HCT116 (cell line): ENCODE measurements around the gene CACNA1F. TPM values are rescaled to one million over a fixed set of nuclear protein-coding genes. Genes with fewer than 3 reads are reported as not detected.

Experiments used
- ATAC-seq: fragments of 200-7000 bp; cut with Tn5 transposase; 2 replicates; pipeline ENCODE4 v1.9.1; 2020; ENCODE audit warnings: mild to moderate bottlenecking, moderate library complexity
- BruUV-seq: library from RNA; stranded (reverse); fragments of 400-500 nt; replicated peaks from 2 replicates; lab custom pipeline; 2021; lab: Mats Ljungman, UMichigan
- CTCF ChIA-PET: fragments of 300-600 bp; sonication (Branson Sonifier 250); formaldehyde crosslinking; loops from one replicate; lab custom pipeline; 2021; ENCODE audit warnings: antibody characterized with exemption; lab: Charles Lee
- POLR2A ChIA-PET: fragments of 300-600, 350-600 bp; sonication (Branson Sonifier 250); formaldehyde crosslinking; loops from one replicate; lab custom pipeline; 2021; ENCODE audit warnings: antibody characterized with exemption; lab: Charles Lee
- RAD21 ChIA-PET, 2 experiments: fragments of 300-600 bp; sonication (Branson Sonifier 250); formaldehyde crosslinking; loops; one replicate each; lab custom pipeline; 2023; ENCODE audit warnings: low total read pairs in 2 of 2; ENCODE audit not compliant: uncharacterized antibody in 2 of 2, unreplicated experiment in 2 of 2, low non-redundant PET in 1 of 2; lab: Charles Lee
- DNase-seq: peaks from one replicate; pipeline ENCODE4 v3.0.0-alpha.2; 2010; ENCODE audit warnings: low read depth, low spot score
- H2AFZ ChIP-seq: fragments of 200-600 bp; shearing (Covaris generic), sonication (generic); 2 replicates; pipeline ENCODE4 v1.6.1; 2017; ENCODE audit warnings: low read depth, mixed run types, mixed read lengths, antibody characterized with exemption, low read length; ENCODE audit not compliant: poor library complexity, severe bottlenecking
- H3K27ac ChIP-seq: 2 replicates; pipeline ENCODE4 v1.5.1; 2012; ENCODE audit warnings: low read depth, low read length
- H3K27me3 ChIP-seq: fragments of 200-600 bp; sonication (generic); 2 replicates; pipeline ENCODE4 v1.6.1; 2016; ENCODE audit warnings: mixed run types, low read length, mixed read lengths; ENCODE audit not compliant: insufficient read depth
- H3K36me3 ChIP-seq, 2 experiments: fragments of 200-500 bp in 1 of 2; fragments of 200-600 bp in 1 of 2; sonication (Bioruptor generic) in 1 of 2; sonication (generic) in 1 of 2; 2 replicates each; pipeline versions ENCODE4 v1.5.1 to v1.6.1; 2014 to 2016; ENCODE audit warnings: low read length in 2 of 2, inconsistent platforms in 1 of 2, mixed read lengths in 1 of 2, mixed run types in 1 of 2; ENCODE audit not compliant: insufficient read depth in 2 of 2, control insufficient read depth in 1 of 2
- H3K4me1 ChIP-seq, 2 experiments: fragments of 200-600 bp in 1 of 2; sonication (generic) in 1 of 2; 2 replicates each; pipeline versions ENCODE4 v1.5.1 to v1.6.1; 2012 to 2017; ENCODE audit warnings: low read length in 2 of 2, inconsistent platforms in 1 of 2, mild to moderate bottlenecking in 1 of 2, mixed read lengths in 1 of 2, mixed run types in 1 of 2, moderate library complexity in 1 of 2; ENCODE audit not compliant: insufficient read depth in 2 of 2, control insufficient read depth in 1 of 2
- H3K4me2 ChIP-seq: fragments of 200-600 bp; sonication (generic); 2 replicates; pipeline ENCODE4 v1.6.1; 2017; ENCODE audit warnings: mixed run types, low read length, mixed read lengths
- H3K4me3 ChIP-seq, 2 experiments: fragments of 200-600 bp in 1 of 2; sonication (generic) in 1 of 2; replicated peaks in 1 of 2; 2 replicates each; pipeline ENCODE4 v1.5.1; 2011 to 2016; ENCODE audit warnings: low read length in 2 of 2, control low read depth in 1 of 2, low read depth in 1 of 2, mild to moderate bottlenecking in 1 of 2, mixed read lengths in 1 of 2, mixed run types in 1 of 2
- H3K79me2 ChIP-seq: fragments of 200-600 bp; sonication (generic); 2 replicates; pipeline ENCODE4 v1.6.1; 2017; ENCODE audit warnings: mild to moderate bottlenecking, mixed run types, low read length, moderate library complexity, mixed read lengths; ENCODE audit not compliant: insufficient read depth
- H3K9ac ChIP-seq: fragments of 200-600 bp; sonication (generic); 2 replicates; pipeline ENCODE4 v1.6.1; 2016; ENCODE audit warnings: low read length, mixed read lengths
- H3K9me2 ChIP-seq: fragments of 200-600 bp; sonication (generic), shearing (Covaris generic); 2 replicates; pipeline ENCODE4 v1.6.1; 2017; ENCODE audit warnings: mixed run types, mild to moderate bottlenecking, moderate library complexity; ENCODE audit not compliant: insufficient read depth
- H3K9me3 ChIP-seq, 2 experiments: fragments of 200-500 bp in 1 of 2; fragments of 200-600 bp in 1 of 2; sonication (Bioruptor generic) in 1 of 2; sonication (generic) in 1 of 2; 2 replicates each; pipeline ENCODE4 v1.6.1; 2014 to 2017; ENCODE audit warnings: low read length in 2 of 2, mixed read lengths in 2 of 2, inconsistent platforms in 1 of 2, low read depth in 1 of 2, mild to moderate bottlenecking in 1 of 2, mixed run types in 1 of 2, moderate library complexity in 1 of 2; ENCODE audit not compliant: control insufficient read depth in 1 of 2, insufficient read depth in 1 of 2
- H4K20me1 ChIP-seq: fragments of 200-600 bp; sonication (generic), shearing (Covaris generic); 2 replicates; pipeline ENCODE4 v1.6.1; 2017; ENCODE audit warnings: mixed run types, mild to moderate bottlenecking, moderate library complexity; ENCODE audit not compliant: insufficient read depth
- FOSL1 ChIP-seq: IDR thresholded peaks from 2 replicates; pipeline ENCODE4 v1.6.1; 2012; ENCODE audit warnings: low read depth
- JUND ChIP-seq: IDR thresholded peaks from 2 replicates; pipeline ENCODE4 v1.6.1; 2012
- POLR2A ChIP-seq: IDR thresholded peaks from 2 replicates; pipeline ENCODE4 v1.7.0; 2011; ENCODE audit warnings: borderline replicate concordance; ENCODE audit not compliant: insufficient read depth, insufficient read length; ENCODE audit errors: extremely low read depth
- POLR2AphosphoS5 ChIP-seq: IDR thresholded peaks from 2 replicates; pipeline ENCODE4 v1.6.1; 2011; ENCODE audit warnings: mild to moderate bottlenecking, low read depth, low read length, moderate library complexity
- SP1 ChIP-seq: IDR thresholded peaks from 2 replicates; pipeline ENCODE4 v1.6.1; 2012; ENCODE audit warnings: low read depth
- TCF7L2 ChIP-seq: IDR thresholded peaks from 2 replicates; pipeline ENCODE4 v1.7.0; 2011; ENCODE audit warnings: borderline replicate concordance, inconsistent platforms; ENCODE audit not compliant: insufficient read depth, insufficient read length; ENCODE audit errors: extremely low read depth
- ZBTB33 ChIP-seq: IDR thresholded peaks from 2 replicates; pipeline ENCODE4 v1.6.1; 2011; ENCODE audit warnings: mild to moderate bottlenecking, low read length, moderate library complexity; ENCODE audit not compliant: insufficient replicate concordance; ENCODE audit errors: extremely low read depth
- intact Hi-C: fragments of 100-400 bp; cut with micrococcal nuclease; formaldehyde crosslinking; loops from 2 replicates; pipeline ENCODE4 v1.10.0; 2022
- total RNA-seq: library from RNA; stranded (reverse); gene quantifications from one replicate; pipeline ENCODE4 v1.2.1, GENCODE V29; 2021; ENCODE audit not compliant: unreplicated experiment

Gene CACNA1F
- total RNA-seq, 1 experiment from 2014 or later: not detected

- Histone ChIP-seq H3K27me3 (no peaks in the 10 kb centered on the region), H3K4me1 (peaks cover 8 to 27% of the 10 kb centered on the region in 2 experiments)
- TF ChIP-seq FOSL1: no peak
- TF ChIP-seq TCF7L2: no peak
- TF ChIP-seq POLR2A: no peak
- no peak for TF ChIP-seq SP1
- TF ChIP-seq ZBTB33: no peak
- TF ChIP-seq POLR2AphosphoS5: no peak
- TF ChIP-seq JUND: no peak
- TF ChIP-seq, all 23 proteins: peak for 0
- no peaks in the 10 kb centered on the region for H3K9me2 ChIP-seq
- RAD21 ChIA-PET: interaction anchor here in 1 of 2 experiments (0.7 kb wide), 1 partner anchor 62 kb away, joined by 3 read pairs; no protein-coding TSS in a partner anchor
- intact Hi-C loops: no loop called here
- POLR2A ChIA-PET: interaction anchor here (0.6 to 1.3 kb wide), 5 partner anchors 9 to 85 kb away, joined by 3 to 9 read pairs (median 4); partner anchors contain the start of gene PLP2
- peaks cover 24% of the 10 kb centered on the region for H3K79me2 ChIP-seq
- peak overlapping the region; percentile 31 to 71; a peak in 3 of 4 replicates for H3K4me3 ChIP-seq
- no peaks in the 10 kb centered on the region for H4K20me1 ChIP-seq
- CTCF ChIA-PET: interaction anchor here (0.9 to 1.4 kb wide), 4 partner anchors 9 to 28 kb away, joined by 3 to 8 read pairs (median 4); no protein-coding TSS in a partner anchor
- H3K9me3 ChIP-seq: no peaks in the 10 kb centered on the region
- H3K36me3 ChIP-seq: peaks cover 3 to 8% of the 10 kb centered on the region in 2 experiments; a peak in 3 of 4 replicates
- DNase-seq (no peak), ATAC-seq (no peak; the same call in 1 of the 2 replicates)
- BruUV-seq: no TSS peak
- peak overlapping the region; percentile 89 for H3K4me2 ChIP-seq
- peak overlapping the region; percentile 82; the same call in 1 of the 2 replicates for H3K9ac ChIP-seq
- peak overlapping the region; percentile 84 for H3K27ac ChIP-seq
- no peak overlapping the region for H2AFZ ChIP-seq
These were observed 49.3 kb downstream of the CACNA1F start for GRCh38 chrX:49183701-49184281.
